Endothelial cell of umbilical vein (primary cell): ENCODE measurements around the gene ZFYVE9. TPM values are rescaled to one million over a fixed set of nuclear protein-coding genes. Genes with fewer than 3 reads are reported as not detected.

Experiments
- BruUV-seq: library from RNA; stranded (reverse); fragments of 400-500 nt; replicated peaks from 2 replicates; lab custom pipeline; 2021; lab: Mats Ljungman, UMichigan
- CTCF ChIA-PET: fragments of 300-600, 350-600 bp; sonication (Branson Sonifier 250); formaldehyde crosslinking; loops from one replicate; lab custom pipeline; 2021; ENCODE audit warnings: antibody characterized with exemption, inconsistent platforms; lab: Charles Lee
- POLR2A ChIA-PET: fragments of 300-600, 350-600 bp; sonication (Branson Sonifier 250); formaldehyde crosslinking; loops from one replicate; lab custom pipeline; 2021; ENCODE audit warnings: antibody characterized with exemption, inconsistent platforms; lab: Charles Lee
- DNase-seq: peaks from one replicate; pipeline ENCODE4 v3.0.0-alpha.2; 2011; ENCODE audit warnings: low read depth, low spot score
- FAIRE-seq: peaks from 2 replicates; lab custom pipeline; 2011; peaks lifted over from hg19 to GRCh38; lab: Jason Lieb, UNC
- H2AFZ ChIP-seq: 2 replicates; pipeline ENCODE4 v1.6.0; 2012; ENCODE audit warnings: low read depth, low read length, control low read depth, inconsistent platforms
- H3K27ac ChIP-seq: 2 replicates; pipeline ENCODE4 v1.5.1; 2011; ENCODE audit warnings: low read depth, mild to moderate bottlenecking, control low read depth, low read length, moderate library complexity; ENCODE audit not compliant: insufficient read depth
- H3K27me3 ChIP-seq, 2 experiments: 2 replicates each; pipeline versions ENCODE4 v1.6.0 to v1.6.1; 2011; ENCODE audit warnings: low read length in 2 of 2, mixed read lengths in 1 of 2; ENCODE audit not compliant: control insufficient read depth in 2 of 2, insufficient read depth in 2 of 2
- H3K36me3 ChIP-seq, 2 experiments: 2 replicates in 1 of 2; 3 replicates in 1 of 2; pipeline ENCODE4 v1.5.1; 2011; ENCODE audit warnings: low read length in 2 of 2, mild to moderate bottlenecking in 1 of 2, moderate library complexity in 1 of 2; ENCODE audit not compliant: control insufficient read depth in 2 of 2, insufficient read depth in 2 of 2; ENCODE audit errors: extremely low read depth in 1 of 2
- H3K4me1 ChIP-seq: 3 replicates; pipeline ENCODE4 v1.5.1; 2011; ENCODE audit warnings: mild to moderate bottlenecking, low read length; ENCODE audit not compliant: control insufficient read depth, insufficient read depth; ENCODE audit errors: extremely low read depth
- H3K4me2 ChIP-seq: 2 replicates; pipeline ENCODE4 v1.6.1; 2011; ENCODE audit warnings: low read length, control low read depth, mixed read lengths; ENCODE audit not compliant: insufficient read depth
- H3K4me3 ChIP-seq, 3 experiments: fragments of 200-600 bp in 1 of 3; sonication (generic), shearing (Covaris generic) in 1 of 3; replicated peaks in 1 of 3; 2 replicates each; pipeline ENCODE4 v1.5.1; 2011 to 2016; ENCODE audit warnings: control low read depth in 3 of 3, low read length in 3 of 3, mild to moderate bottlenecking in 2 of 3, inconsistent platforms in 1 of 3, low read depth in 1 of 3, moderate library complexity in 1 of 3; ENCODE audit not compliant: insufficient read depth in 1 of 3
- H3K79me2 ChIP-seq: 2 replicates; pipeline ENCODE4 v1.6.0; 2012; ENCODE audit warnings: low read length, inconsistent platforms; ENCODE audit not compliant: control insufficient read depth, insufficient read depth
- H3K9ac ChIP-seq: replicated peaks from 2 replicates; pipeline ENCODE3; 2011; ENCODE audit warnings: low read length, control low read depth; ENCODE audit not compliant: insufficient read depth; ENCODE audit errors: extremely low read depth
- H3K9me1 ChIP-seq: replicated peaks from 3 replicates; pipeline ENCODE4 v1.6.0; 2011; ENCODE audit warnings: mild to moderate bottlenecking, low read length; ENCODE audit not compliant: control insufficient read depth, insufficient read depth; ENCODE audit errors: extremely low read depth
- H3K9me3 ChIP-seq: replicated peaks from 2 replicates; pipeline ENCODE4 v1.5.1; 2012; ENCODE audit warnings: low read length, inconsistent platforms; ENCODE audit not compliant: control insufficient read depth, insufficient read depth
- H4K20me1 ChIP-seq: replicated peaks from 2 replicates; pipeline ENCODE3; 2011; ENCODE audit warnings: mild to moderate bottlenecking, low read length; ENCODE audit not compliant: control insufficient read depth, insufficient read depth; ENCODE audit errors: extremely low read depth
- CTCF ChIP-seq, 2 donors: IDR thresholded peaks; 1 replicate in 1 of 2; 2 replicates in 1 of 2; pipeline ENCODE4 v1.5.1; 2011; ENCODE audit warnings: low read length in 2 of 2, mild to moderate bottlenecking in 2 of 2, moderate library complexity in 2 of 2, control low read depth in 1 of 2, inconsistent platforms in 1 of 2, low read depth in 1 of 2; ENCODE audit not compliant: insufficient read depth in 1 of 2; ENCODE audit errors: extremely low read depth in 1 of 2
- EZH2 ChIP-seq: IDR thresholded peaks from 2 replicates; pipeline ENCODE4 v1.6.1; 2012; ENCODE audit warnings: borderline replicate concordance, low read depth, mild to moderate bottlenecking, moderate library complexity, low read length, inconsistent platforms; ENCODE audit not compliant: severe bottlenecking
- FOS ChIP-seq: IDR thresholded peaks from 2 replicates; pipeline ENCODE4 v1.6.1; 2011; ENCODE audit warnings: mild to moderate bottlenecking, low read length, moderate library complexity, borderline replicate concordance; ENCODE audit not compliant: insufficient read depth
- GATA2 ChIP-seq: IDR thresholded peaks from 2 replicates; pipeline ENCODE4 v1.7.0; 2011; ENCODE audit warnings: low read depth, mild to moderate bottlenecking, moderate library complexity, mixed read lengths, low read length; ENCODE audit not compliant: insufficient read length, insufficient read depth
- JUN ChIP-seq: IDR thresholded peaks from 2 replicates; pipeline ENCODE4 v1.6.1; 2011; ENCODE audit warnings: borderline replicate concordance, low read depth; ENCODE audit not compliant: insufficient read length, insufficient read depth
- MAX ChIP-seq: IDR thresholded peaks from 2 replicates; pipeline ENCODE4 v1.6.1; 2011; ENCODE audit not compliant: insufficient read depth, insufficient read length
- MYC ChIP-seq: IDR thresholded peaks from one replicate; pipeline ENCODE4 v1.6.1; 2011; ENCODE audit warnings: mild to moderate bottlenecking, low read depth, low read length
- POLR2A ChIP-seq: IDR thresholded peaks from 2 replicates; pipeline ENCODE4 v1.6.1; 2012; ENCODE audit warnings: low read depth, mild to moderate bottlenecking, control low read depth, low read length
- POLR2AphosphoS5 ChIP-seq: IDR thresholded peaks from 2 replicates; pipeline ENCODE4 v1.6.1; 2012; ENCODE audit warnings: low read depth, mild to moderate bottlenecking, control low read depth, low read length, moderate library complexity; ENCODE audit not compliant: insufficient read depth
- dilution Hi-C: fragments of 300-500 bp; cut with MboI; formaldehyde crosslinking; loops from one replicate; pipeline ENCODE4 v1.15.0; 2019; ENCODE audit warnings: low sequenced_read_pairs; ENCODE audit not compliant: extremely low pct_ligation_motif_present
- intact Hi-C: fragments of 100-400 bp; cut with micrococcal nuclease; formaldehyde crosslinking; loops from one replicate; pipeline ENCODE4 v1.10.0; 2022
- polyA plus RNA-seq, 4 experiments: library from polyadenylated mRNA; depleted of rRNA in 3 of 4; stranded (reverse) in 3 of 4; unstranded in 1 of 4; fragments of >200 nt; gene quantifications; 2 replicates each; pipeline versions ENCODE4 v1.2.1 to v1.2.3, GENCODE V29; 2011 to 2012; ENCODE audit warnings: missing spikeins in 1 of 4
- total RNA-seq: library from RNA; stranded (reverse); gene quantifications from 2 replicates; pipeline ENCODE4 v1.2.3, GENCODE V29; 2021

ZFYVE9 gene
- total and polyA plus RNA-seq, 2 donors (not counting 3 experiments of a cell fraction or from before 2014, with no cell fraction given), result 4.1 to 16.8 TPM

GRCh38 chr1:52119301-52120079 is 22.4 kb upstream of the ZFYVE9 start:
- dilution Hi-C loops, result no loop called here
- CTCF ChIA-PET, result interaction anchor here (0.8 to 1.4 kb wide), 3 partner anchors 13 to 211 kb away, joined by 3 to 4 read pairs (median 3); no protein-coding TSS in a partner anchor

More at GRCh38 chr1:52119301-52120079, 22.4 kb upstream of the ZFYVE9 start:
- H3K36me3 ChIP-seq, result no peaks in the 10 kb centered on the region
- no TSS peak for BruUV-seq
- no peak for TF ChIP-seq MAX
- no peak for TF ChIP-seq GATA2
- no peak for TF ChIP-seq CTCF (IDR thresholded peaks at IDR 0.05; ENCODE audit: extremely low read depth in 1 of 2, insufficient read depth in 1 of 2, low read depth in 1 of 2, low read length in 2 of 2)
- TF ChIP-seq POLR2A, result no peak
- no peak for TF ChIP-seq POLR2AphosphoS5
- no peak for TF ChIP-seq FOS
- TF ChIP-seq MYC, result no peak
- no peak for TF ChIP-seq JUN
- TF ChIP-seq EZH2, result no peak
- no peaks in the 10 kb centered on the region for H3K9me3 ChIP-seq
- no peaks in the 10 kb centered on the region for H4K20me1 ChIP-seq
- POLR2A ChIA-PET, result no interaction called here
- H3K27me3 ChIP-seq, result no peaks in the 10 kb centered on the region
- H3K79me2 ChIP-seq, result no peaks in the 10 kb centered on the region
- no peaks in the 10 kb centered on the region for H3K4me1 ChIP-seq
- H3K27ac ChIP-seq, result no peak overlapping the region
- intact Hi-C loops, result loop anchor here (10.0 kb wide), 1 partner anchor 225 kb away; no protein-coding TSS in a partner anchor
- no peaks in the 10 kb centered on the region for H3K9me1 ChIP-seq
- H3K4me3 ChIP-seq, result no peak overlapping the region
- no peak overlapping the region for H2AFZ ChIP-seq
- H3K9ac ChIP-seq, result no peak overlapping the region
- FAIRE-seq (no peak), DNase-seq (no peak)
- no peak overlapping the region for H3K4me2 ChIP-seq
